HG03571 (cell line): ENCODE data around the gene TACC2.

Source experiments
- ATAC-seq: cut with Tn5 transposase; IDR thresholded peaks from one replicate; pipeline ENCODE4 v1.9.1; 2021; ENCODE audit not compliant: unreplicated experiment

Gene TACC2

DNA sequence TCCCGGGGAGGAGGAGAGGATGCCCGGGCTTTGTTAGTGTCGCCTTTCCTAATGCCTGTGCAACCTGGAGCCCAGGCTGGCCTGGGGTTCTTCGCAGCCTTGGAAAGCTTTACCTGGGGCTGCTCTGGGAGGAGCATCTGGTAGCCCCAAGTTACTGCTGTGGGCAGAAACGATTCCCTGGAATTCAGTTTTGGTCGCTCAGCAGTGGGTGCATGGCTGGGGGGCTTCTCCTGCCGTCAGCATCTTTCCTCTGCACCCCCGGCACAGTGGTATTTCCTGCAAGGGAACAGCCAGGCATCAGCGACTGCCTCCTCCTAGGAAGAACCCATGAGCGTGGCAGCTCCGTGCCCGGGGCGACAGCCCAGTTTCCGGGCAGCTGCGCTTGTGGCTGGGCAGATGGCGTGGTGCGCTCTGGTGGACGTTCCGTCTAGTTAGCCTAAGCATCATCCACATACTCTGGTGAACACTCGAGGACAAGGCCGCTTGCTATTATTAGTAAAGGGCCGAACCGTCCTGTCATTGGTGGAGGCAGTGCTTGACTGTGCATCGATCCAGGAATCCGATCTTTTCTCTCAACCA is 175.1 kb downstream of the TACC2 start:
- no peak for ATAC-seq

DNA sequence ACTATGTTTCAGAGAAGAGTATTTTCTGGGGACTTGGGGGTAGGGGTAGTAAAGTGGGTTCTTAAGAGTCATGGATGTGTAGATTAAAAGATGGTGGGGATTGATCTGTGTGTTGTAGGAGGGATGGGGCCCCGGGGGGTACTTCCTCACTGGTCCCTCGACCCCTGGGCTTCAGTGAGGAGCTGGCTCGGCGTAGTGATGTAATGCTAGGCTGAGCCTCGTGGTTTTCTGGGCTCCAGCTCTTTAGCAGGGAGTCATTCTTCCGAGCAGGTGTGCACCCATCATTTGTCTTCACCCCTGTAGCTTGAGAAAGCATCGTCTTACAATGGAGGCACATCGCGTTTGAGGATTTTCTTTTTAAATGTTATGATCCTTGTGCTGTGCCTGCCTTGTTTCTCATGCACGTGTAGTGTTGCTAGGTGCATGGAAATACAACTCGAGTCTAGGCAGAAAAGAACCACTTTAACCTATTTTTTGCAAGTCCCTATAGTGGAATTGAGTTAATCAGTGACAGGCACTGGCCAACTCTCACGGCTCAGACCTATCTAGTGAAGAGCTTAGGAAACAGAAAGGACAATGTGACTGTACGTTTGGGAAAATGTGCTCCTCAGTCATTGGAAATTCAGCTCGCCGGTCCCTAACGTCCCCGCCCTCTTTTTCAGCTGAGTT is 176.0 kb downstream of the TACC2 start:
- ATAC-seq, result no peak

DNA sequence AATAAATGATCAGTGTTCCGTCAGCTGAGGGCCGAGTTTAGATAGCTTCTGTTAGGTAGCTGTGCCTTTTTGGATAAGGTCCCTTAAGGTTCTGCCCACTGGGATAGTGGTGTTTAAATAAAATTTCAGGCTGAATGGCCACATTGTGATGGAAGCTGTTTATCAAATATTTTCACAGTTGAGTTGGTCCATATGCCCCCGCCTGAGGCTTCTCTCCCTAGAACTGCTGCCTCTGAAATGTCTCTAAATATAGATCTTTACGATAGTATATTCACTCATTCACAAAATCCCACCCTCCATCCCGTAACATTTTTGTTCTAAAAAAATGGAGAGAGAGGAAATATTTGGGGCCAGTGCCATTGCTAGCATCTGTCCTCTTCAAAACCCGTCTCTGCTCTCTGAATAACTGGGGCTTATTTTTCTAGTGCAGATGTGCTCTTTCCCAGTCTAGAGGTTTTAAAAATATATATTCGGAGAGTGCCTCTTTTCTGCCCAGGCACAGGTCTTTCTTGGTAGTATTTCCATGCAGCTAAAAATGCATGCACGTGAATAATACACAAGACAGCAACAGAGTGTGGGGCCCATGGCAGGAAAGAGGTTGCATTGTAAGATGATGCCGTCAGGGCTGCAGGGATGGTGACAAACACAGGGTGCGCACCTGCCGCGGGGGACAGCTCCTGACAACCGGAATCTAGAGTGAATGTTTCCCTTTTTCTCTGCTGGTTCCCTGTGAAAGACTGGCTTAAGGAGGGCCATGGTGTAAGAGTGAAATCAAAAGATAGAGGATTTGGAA is 176.7 kb downstream of the TACC2 start:
- no peak for ATAC-seq

GRCh38 chr10:122168101-122168500 is 179.1 kb downstream of the TACC2 start:
- no peak for ATAC-seq

DNA sequence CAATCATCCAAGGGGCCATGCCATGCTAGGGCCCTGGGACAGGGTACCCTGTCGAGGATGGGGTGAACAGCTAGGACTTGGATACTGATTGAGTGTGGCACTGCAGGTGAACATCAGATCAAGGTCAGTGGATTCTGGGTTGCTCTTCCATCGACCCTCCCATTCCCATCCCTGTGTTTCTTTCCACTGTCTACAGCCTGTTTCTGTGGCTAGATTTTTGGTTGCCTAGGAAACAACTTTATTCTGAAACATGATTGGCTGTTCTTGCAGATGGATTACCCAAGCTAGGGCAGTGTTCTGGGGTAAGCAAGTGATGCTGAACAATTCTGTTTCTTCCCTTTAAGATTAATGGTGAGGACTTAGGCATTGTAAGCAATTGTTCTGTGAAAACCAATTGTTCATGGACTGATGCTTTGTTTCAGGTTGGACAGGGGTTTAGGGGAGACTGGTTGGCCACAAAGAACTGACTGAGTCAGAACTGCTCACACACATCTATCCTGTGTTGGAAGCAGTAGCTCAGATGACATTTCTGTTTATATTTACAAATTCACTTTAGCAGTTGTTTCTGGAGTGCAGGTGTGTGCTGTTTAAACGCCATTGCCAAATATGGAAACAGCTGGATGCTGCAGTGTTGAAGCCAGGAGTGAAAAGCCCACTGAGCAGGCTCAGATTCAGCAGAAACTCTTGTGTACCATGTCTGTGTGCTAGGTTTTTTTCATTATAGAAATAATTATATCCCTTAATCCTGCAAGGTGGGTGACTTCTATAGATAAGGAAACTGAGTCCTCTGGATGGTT is 179.8 kb downstream of the TACC2 start:
- no peak for ATAC-seq

GRCh38 chr10:122170802-122171201 is 181.8 kb downstream of the TACC2 start:
- ATAC-seq, result no peak

GRCh38 chr10:122171302-122172075 is 182.5 kb downstream of the TACC2 start:
- no peak for ATAC-seq

- ATAC-seq, result no peak
Measured at GRCh38 chr10:122172361-122173008, 183.5 kb downstream of the TACC2 start.

DNA sequence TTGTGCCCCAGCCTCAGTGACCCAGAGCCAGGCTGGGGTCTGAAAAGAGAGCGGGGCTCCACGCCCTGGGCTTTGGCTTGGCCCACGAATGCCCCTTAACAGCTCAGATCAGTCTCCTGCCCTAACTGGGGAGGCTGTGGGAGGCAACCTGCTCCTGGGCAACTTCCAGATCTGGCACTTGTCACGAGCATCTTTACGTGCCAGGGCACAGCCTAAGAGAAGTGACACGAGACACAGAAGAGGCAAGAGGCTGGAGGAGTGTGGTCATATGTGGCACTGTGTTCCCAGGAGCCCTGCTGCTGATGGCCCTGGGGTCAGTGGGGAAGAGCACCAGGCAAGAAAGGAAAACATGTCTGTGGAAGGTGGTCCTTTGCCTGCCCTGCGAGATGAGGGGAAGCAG is 184.4 kb downstream of the TACC2 start:
- ATAC-seq, result no peak

- no peak for ATAC-seq
Measured at GRCh38 chr10:122173766-122174435, 184.9 kb downstream of the TACC2 start.

GRCh38 chr10:122176232-122177213 is 187.6 kb downstream of the TACC2 start:
- no peak for ATAC-seq

DNA sequence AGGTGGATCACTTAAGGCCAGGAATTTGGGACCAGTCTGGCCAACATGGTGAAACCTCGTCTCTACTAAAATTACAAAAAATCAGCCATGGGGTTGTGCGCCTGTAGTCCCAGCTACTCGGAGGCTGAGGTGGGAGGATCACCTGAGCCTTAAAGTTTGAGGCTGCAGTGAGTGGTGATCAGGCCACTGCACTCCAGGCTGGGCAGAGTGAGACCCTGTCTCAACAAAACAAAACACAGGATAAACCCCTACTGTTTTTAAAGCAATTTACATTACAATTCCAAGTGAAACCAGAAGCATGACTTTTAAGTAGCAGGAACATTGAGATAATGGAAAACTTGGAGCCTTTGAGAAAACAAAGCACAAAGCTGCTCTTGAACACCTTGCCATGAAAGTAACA is 189.7 kb downstream of the TACC2 start:
- ATAC-seq, result no peak

DNA sequence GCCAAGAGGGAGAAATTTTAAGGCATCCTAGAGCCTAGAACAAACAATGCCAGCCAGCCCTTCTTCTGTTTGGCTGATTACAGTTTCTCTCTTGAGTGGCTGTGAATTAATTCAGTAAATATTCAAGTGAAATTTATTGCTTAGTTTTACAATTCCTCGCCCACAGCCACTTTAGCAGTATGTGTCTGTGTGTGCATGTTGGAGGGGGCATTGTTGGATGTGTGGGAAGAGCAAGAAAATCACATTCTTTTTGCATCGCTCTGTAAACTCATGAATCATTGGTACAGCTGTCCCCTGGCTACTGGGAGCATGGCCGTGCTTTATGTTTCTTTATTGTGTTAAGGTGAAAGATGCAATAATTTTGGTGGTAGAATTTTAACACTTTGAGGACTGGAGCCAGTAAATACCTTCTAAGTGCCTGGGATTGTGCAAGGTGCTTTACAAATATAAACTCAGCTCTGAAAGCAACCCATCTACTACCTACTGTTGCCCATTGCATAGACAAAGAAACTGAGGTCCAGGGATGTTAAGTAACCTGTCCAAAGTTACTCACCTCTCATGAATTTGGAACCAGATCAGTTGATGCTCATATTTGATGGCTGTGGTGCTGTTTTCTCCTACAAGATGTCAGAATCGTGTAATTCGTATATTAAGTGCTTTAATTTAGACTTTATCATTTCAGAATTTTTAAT is 192.2 kb downstream of the TACC2 start:
- ATAC-seq, result no peak

DNA sequence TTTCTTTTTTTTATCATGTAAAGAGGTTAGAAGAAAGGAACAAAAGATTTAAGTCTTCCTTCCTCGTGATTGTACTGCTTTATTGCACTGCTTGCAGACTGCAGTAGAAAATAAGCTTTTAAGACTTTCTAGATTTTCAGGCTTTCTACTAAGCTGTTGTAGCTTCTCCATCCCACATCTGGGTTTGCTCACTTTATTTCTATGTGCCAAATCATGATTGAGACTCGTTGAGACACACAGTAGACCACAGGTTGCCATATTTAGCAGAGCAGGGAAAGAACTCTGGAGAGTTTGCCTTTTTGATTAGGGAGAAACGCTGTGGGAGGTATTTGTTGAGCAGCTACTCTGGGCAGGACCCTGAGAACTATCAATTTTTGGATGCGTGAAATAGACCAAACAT is 192.9 kb downstream of the TACC2 start:
- no peak for ATAC-seq

- ATAC-seq, result no peak
Measured at GRCh38 chr10:122182308-122182707, 193.3 kb downstream of the TACC2 start.

- ATAC-seq, result no peak
Measured at GRCh38 chr10:122184254-122184653, 195.3 kb downstream of the TACC2 start.

GRCh38 chr10:122185643-122186042 is 196.7 kb downstream of the TACC2 start:
- no peak for ATAC-seq
